DOHH2 (cell line): ENCODE results near the gene MAP3K4.

ENCODE experiments used
- H3F3A ChIP-seq: fragments of 200-600 bp; sonication (generic), shearing (Covaris generic); 2 replicates; pipeline ENCODE4 v1.6.0; 2016; ENCODE audit warnings: antibody characterized with exemption, mild to moderate bottlenecking; ENCODE audit not compliant: control insufficient read depth, insufficient read depth
- H3K27ac ChIP-seq: fragments of 200-600 bp; sonication (generic); 2 replicates; pipeline ENCODE4 v1.5.1; 2014; ENCODE audit warnings: low read depth, mild to moderate bottlenecking, low read length, moderate library complexity
- H3K27me3 ChIP-seq: fragments of 200-600 bp; sonication (generic); 2 replicates; pipeline ENCODE4 v1.6.1; 2014; ENCODE audit warnings: mild to moderate bottlenecking, low read length, mixed read lengths; ENCODE audit not compliant: control insufficient read depth
- H3K36me3 ChIP-seq: fragments of 200-600 bp; sonication (generic); 2 replicates; pipeline ENCODE4 v1.6.1; 2014; ENCODE audit warnings: mild to moderate bottlenecking, low read length, moderate library complexity, mixed read lengths; ENCODE audit not compliant: control insufficient read depth
- H3K4me1 ChIP-seq: fragments of 200-600 bp; sonication (generic); 2 replicates; pipeline ENCODE4 v1.6.1; 2014; ENCODE audit warnings: mild to moderate bottlenecking, low read length, mixed read lengths; ENCODE audit not compliant: control insufficient read depth
- H3K4me2 ChIP-seq: fragments of 200-600 bp; sonication (generic); 2 replicates; pipeline ENCODE4 v1.6.0; 2014; ENCODE audit warnings: mild to moderate bottlenecking, low read length, moderate library complexity
- H3K4me3 ChIP-seq: fragments of 200-600 bp; sonication (generic); 2 replicates; pipeline ENCODE4 v1.5.1; 2014; ENCODE audit warnings: mild to moderate bottlenecking, low read length, mixed read lengths
- H3K79me2 ChIP-seq: fragments of 200-600 bp; sonication (generic); 2 replicates; pipeline ENCODE4 v1.6.1; 2014; ENCODE audit warnings: mild to moderate bottlenecking, low read length, mixed read lengths; ENCODE audit not compliant: control insufficient read depth
- H3K9me2 ChIP-seq: fragments of 200-600 bp; sonication (generic); replicated peaks from 2 replicates; pipeline ENCODE4 v1.6.1; 2014; ENCODE audit warnings: mild to moderate bottlenecking, low read length, mixed read lengths; ENCODE audit not compliant: control insufficient read depth
- H3K9me3 ChIP-seq: fragments of 200-600 bp; sonication (generic); 2 replicates; pipeline ENCODE4 v1.6.1; 2014; ENCODE audit warnings: antibody characterized with exemption, low read length, mixed read lengths; ENCODE audit not compliant: control insufficient read depth, insufficient read depth
- H4K20me1 ChIP-seq: fragments of 200-600 bp; sonication (generic); 2 replicates; pipeline ENCODE4 v1.6.0; 2014; ENCODE audit warnings: low read depth, mild to moderate bottlenecking, antibody characterized with exemption, low read length, moderate library complexity; ENCODE audit not compliant: control insufficient read depth, insufficient read depth
- EZH2phosphoT487 ChIP-seq: fragments of 200-600 bp; sonication (generic); IDR thresholded peaks from 2 replicates; pipeline ENCODE4 v1.6.1; 2017; ENCODE audit warnings: borderline replicate concordance, mild to moderate bottlenecking, antibody characterized with exemption, low read length, moderate library complexity, mixed read lengths
- TF ChIP-seq, protein P1 (sequence below): fragments of 200-600 bp; sonication (generic); IDR thresholded peaks from one replicate; pipeline ENCODE4 v1.5.1; 2014; ENCODE audit warnings: antibody characterized with exemption, mild to moderate bottlenecking, low read depth, low read length; ENCODE audit not compliant: poor library complexity, severe bottlenecking

The MAP3K4 gene

DNA sequence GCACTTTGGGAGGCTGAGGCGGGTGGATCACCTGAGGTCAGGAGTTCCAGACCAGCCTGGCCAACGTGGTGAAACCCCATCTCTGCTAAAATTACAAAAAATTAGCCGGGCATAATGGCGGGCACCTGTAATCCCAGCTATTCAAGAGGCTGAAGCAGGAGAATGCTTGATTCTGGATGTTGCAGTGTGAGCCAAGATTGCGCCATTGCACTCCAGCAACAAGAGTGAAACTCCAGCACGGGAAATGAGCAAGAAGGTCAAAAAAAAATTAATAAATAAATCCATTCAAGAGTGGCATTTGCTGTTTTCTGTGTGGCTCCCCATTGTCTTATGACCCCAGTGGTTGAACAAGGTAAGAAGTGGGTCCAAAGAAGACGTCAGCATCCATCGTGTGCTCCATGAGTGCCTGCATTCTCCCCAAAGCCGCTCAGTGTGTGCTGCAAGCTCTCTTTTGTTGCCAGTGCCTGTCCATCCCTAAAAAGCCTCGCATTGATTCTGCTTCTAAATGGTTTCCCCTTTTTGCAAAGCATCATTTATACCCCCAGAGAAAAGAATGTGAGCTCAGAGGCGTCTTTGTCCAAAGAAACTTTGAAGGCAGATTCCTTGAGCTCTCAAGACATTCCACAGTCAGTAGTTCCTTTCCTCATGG lies 38.8 kb upstream of the MAP3K4 start:
- no peak for TF ChIP-seq EZH2phosphoT487
- TF ChIP-seq, protein P1, sequence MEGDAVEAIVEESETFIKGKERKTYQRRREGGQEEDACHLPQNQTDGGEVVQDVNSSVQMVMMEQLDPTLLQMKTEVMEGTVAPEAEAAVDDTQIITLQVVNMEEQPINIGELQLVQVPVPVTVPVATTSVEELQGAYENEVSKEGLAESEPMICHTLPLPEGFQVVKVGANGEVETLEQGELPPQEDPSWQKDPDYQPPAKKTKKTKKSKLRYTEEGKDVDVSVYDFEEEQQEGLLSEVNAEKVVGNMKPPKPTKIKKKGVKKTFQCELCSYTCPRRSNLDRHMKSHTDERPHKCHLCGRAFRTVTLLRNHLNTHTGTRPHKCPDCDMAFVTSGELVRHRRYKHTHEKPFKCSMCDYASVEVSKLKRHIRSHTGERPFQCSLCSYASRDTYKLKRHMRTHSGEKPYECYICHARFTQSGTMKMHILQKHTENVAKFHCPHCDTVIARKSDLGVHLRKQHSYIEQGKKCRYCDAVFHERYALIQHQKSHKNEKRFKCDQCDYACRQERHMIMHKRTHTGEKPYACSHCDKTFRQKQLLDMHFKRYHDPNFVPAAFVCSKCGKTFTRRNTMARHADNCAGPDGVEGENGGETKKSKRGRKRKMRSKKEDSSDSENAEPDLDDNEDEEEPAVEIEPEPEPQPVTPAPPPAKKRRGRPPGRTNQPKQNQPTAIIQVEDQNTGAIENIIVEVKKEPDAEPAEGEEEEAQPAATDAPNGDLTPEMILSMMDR = no peak
- Histone ChIP-seq H3K4me1 (no peaks in the 10 kb centered on the region), H3K36me3 (no peaks in the 10 kb centered on the region), H3K4me2 (no peak overlapping the region), H3K27ac (no peak overlapping the region), H3K27me3 (0 out of 2 replicates have a peak, but pooled peaks cover 6% of the 10 kb centered on the region), H3K9me3 (no peaks in the 10 kb centered on the region), H3K79me2 (no peaks in the 10 kb centered on the region), H3K4me3 (no peak overlapping the region), H3F3A (no peaks in the 10 kb centered on the region), H3K9me2 (no peaks in the 10 kb centered on the region), H4K20me1 (no peaks in the 10 kb centered on the region)

DNA sequence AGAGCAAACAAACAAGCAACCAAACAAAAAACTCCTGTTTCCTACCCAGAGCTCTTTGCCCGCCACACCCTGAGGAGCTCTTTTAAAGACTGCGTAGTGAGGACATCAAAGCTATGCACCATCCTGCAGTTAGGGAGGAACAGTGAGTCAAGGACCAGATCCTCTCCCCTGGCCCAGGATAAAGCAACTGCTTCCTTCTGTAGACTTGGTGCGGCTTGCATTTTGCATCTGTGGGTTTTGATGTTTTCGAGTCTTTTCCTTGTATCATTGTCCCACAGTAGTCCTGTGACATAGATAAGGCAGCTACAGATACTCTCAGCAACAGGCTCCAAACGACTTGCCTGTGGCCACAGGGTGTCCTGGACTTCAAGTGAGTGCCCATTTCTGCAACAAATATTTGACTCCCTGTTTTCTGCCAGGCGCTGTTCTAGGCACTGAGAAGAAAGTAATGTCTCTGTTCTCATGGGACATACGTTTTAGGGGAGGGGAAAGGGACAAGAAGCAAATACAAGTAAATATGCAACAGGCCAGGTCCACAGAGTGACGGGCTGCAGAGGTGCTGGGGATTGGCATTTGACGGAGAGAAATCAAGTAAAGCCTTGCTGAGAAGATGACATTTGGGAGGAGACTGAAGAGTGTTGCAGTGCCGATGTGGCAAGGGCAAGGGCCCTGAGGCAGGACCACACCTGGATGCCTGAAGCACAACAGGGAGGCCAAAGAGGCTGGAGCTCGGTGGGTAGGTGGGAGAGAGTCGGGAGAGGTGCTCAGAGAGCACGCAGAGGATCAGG lies 35.9 kb upstream of the MAP3K4 start:
- no peaks in the 10 kb centered on the region for H3K36me3 ChIP-seq
- H3K27me3 ChIP-seq = no peaks in the 10 kb centered on the region; the same call in 1 of the 2 replicates
- no peaks in the 10 kb centered on the region; the same call in 1 of the 2 replicates for H3K9me2 ChIP-seq
- H3K9me3 ChIP-seq = no peaks in the 10 kb centered on the region
- no peak for TF ChIP-seq EZH2phosphoT487
- TF ChIP-seq, protein P1 = no peak
- no peaks in the 10 kb centered on the region for H4K20me1 ChIP-seq
- H3K79me2 ChIP-seq = no peaks in the 10 kb centered on the region
- no peaks in the 10 kb centered on the region for H3F3A ChIP-seq
- no peaks in the 10 kb centered on the region for H3K4me1 ChIP-seq
- no peak overlapping the region for H3K4me3 ChIP-seq
- H3K27ac ChIP-seq = no peak overlapping the region
- no peak overlapping the region for H3K4me2 ChIP-seq

DNA sequence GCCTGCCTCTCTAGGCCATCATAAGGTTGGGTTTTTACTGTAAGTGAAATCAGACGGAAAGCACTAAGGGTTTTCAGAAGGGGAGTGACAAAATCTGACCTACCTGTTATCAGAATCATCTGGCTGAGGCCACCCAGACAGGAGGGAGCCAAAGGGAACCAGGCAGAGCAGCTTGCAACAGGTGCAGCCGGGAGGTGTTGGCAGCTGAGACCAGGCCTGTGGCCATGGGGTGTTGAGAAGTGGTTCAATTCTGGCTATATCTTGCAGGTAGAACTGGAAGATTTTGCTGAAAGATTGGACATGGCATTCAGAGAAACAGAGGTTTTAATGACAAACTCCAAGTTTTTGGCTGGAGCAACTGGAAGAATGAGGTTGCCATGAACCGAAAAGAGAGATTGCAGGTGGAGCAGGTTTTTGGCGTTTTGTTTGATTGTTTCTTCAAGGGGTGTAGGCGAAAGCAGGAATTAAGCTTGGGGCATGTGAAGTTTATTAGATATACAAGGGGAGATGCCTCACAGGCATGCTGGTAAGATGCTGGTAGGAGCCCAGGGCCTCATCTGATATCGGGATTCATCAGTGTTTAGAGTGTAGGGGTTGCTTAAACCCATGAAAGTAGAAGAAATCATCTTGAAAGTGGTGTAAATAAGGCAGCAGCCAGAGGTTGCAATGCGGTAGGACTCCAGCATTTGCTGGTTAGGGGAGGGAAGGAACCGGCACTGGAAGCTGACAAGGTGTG lies 35.1 kb upstream of the MAP3K4 start:
- no peak overlapping the region for H3K27ac ChIP-seq
- no peaks in the 10 kb centered on the region for H3K9me3 ChIP-seq
- no peaks in the 10 kb centered on the region for H3F3A ChIP-seq
- no peak for TF ChIP-seq EZH2phosphoT487
- TF ChIP-seq, protein P1 = no peak
- no peak overlapping the region for H3K4me3 ChIP-seq
- H3K27me3 ChIP-seq = no peaks in the 10 kb centered on the region; the same call in 1 of the 2 replicates
- no peaks in the 10 kb centered on the region for H3K36me3 ChIP-seq
- no peaks in the 10 kb centered on the region; the same call in 1 of the 2 replicates for H3K9me2 ChIP-seq
- no peaks in the 10 kb centered on the region for H3K4me1 ChIP-seq
- H3K79me2 ChIP-seq = no peaks in the 10 kb centered on the region
- no peak overlapping the region for H3K4me2 ChIP-seq
- no peaks in the 10 kb centered on the region for H4K20me1 ChIP-seq
